Right lobe of liver (tissue), 4 donors: ENCODE measurements around the gene NPEPPS.

Experiments
- POLR2A ChIP-seq: fragments of 450-650 bp; IDR thresholded peaks from one replicate; pipeline ENCODE4 v1.6.1; 2017; ENCODE audit warnings: antibody characterized with exemption, mild to moderate bottlenecking
- TF ChIP-seq, protein P1 (sequence below), 4 donors: fragments of 200-600 bp in 3 of 4; fragments of 450-650 bp in 1 of 4; IDR thresholded peaks; one replicate each; pipeline versions ENCODE4 v1.5.1 to v1.8.0; 2016 to 2022; ENCODE audit warnings: antibody characterized with exemption in 4 of 4, mild to moderate bottlenecking in 2 of 4
- donor health status: DM: no; HTN: no; CAD: no.
- donor health status: DM: no; HTN: no; CAD: no.
- donor health status: DM: no; HTN: yes; CAD: no.

DNA sequence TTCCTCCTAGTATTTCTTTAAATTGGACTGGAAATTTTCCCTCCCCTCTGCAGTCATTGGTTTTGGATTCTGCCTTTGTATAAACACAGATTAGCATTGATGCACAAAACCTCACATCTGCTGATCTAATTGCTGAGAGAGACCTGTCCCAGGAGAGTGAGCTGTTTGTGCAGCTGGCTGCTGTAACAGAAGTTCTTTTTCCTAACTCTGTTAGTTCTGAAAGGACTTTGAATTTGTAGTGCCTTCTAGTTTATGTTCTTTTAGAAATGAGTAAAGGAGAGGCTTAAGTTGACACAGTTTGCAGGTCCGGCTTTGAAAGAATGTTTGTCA, 73.7 kb downstream of the NPEPPS start:
- TF ChIP-seq, protein P1, sequence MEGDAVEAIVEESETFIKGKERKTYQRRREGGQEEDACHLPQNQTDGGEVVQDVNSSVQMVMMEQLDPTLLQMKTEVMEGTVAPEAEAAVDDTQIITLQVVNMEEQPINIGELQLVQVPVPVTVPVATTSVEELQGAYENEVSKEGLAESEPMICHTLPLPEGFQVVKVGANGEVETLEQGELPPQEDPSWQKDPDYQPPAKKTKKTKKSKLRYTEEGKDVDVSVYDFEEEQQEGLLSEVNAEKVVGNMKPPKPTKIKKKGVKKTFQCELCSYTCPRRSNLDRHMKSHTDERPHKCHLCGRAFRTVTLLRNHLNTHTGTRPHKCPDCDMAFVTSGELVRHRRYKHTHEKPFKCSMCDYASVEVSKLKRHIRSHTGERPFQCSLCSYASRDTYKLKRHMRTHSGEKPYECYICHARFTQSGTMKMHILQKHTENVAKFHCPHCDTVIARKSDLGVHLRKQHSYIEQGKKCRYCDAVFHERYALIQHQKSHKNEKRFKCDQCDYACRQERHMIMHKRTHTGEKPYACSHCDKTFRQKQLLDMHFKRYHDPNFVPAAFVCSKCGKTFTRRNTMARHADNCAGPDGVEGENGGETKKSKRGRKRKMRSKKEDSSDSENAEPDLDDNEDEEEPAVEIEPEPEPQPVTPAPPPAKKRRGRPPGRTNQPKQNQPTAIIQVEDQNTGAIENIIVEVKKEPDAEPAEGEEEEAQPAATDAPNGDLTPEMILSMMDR (IDR thresholded peaks at IDR 0.05) = no peak
- TF ChIP-seq POLR2A = no peak
